ENCODE measurements around the gene SUPT7L. TPM values are rescaled to one million over a fixed set of nuclear protein-coding genes. Genes with fewer than 3 reads are reported as not detected.
"Not testable (repeated sequence)": the region's sequence is repeated elsewhere in the genome, so short reads cannot be mapped to it uniquely, and the experiment has no call there.

Gene SUPT7L
- total RNA-seq, 1 donor from 2014 or later, result 29.7 TPM

DNA sequence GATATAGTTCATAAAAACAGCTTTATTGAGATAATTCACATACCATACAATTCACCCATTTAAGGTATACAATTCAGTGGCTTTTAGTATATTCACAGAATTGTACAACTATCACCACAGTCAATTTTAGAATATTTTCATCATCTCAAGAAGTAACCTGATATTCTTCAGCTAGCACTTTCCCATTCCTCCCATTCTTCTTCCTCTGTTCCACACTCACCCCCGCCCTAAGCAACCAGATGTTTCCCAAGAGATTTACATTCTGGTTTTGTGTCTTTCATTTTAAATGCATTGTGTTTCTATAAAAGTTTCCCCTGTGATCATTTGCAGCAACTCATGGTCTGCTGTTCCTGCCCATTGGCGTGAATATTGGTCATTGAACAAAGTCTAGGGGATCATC is 29.1 kb downstream of the SUPT7L start:
- no peak overlapping the region for H3K4me3 ChIP-seq
- peaks cover 12% of the 10 kb centered on the region for H3K4me1 ChIP-seq
- intact Hi-C loops (cut with micrococcal nuclease), result no loop called here
- no peaks in the 10 kb centered on the region for H3K9me3 ChIP-seq (replicated peaks)
- H3K27ac ChIP-seq (replicated peaks), result no peak overlapping the region
- no peak for DNase-seq
- TF ChIP-seq, protein P1, sequence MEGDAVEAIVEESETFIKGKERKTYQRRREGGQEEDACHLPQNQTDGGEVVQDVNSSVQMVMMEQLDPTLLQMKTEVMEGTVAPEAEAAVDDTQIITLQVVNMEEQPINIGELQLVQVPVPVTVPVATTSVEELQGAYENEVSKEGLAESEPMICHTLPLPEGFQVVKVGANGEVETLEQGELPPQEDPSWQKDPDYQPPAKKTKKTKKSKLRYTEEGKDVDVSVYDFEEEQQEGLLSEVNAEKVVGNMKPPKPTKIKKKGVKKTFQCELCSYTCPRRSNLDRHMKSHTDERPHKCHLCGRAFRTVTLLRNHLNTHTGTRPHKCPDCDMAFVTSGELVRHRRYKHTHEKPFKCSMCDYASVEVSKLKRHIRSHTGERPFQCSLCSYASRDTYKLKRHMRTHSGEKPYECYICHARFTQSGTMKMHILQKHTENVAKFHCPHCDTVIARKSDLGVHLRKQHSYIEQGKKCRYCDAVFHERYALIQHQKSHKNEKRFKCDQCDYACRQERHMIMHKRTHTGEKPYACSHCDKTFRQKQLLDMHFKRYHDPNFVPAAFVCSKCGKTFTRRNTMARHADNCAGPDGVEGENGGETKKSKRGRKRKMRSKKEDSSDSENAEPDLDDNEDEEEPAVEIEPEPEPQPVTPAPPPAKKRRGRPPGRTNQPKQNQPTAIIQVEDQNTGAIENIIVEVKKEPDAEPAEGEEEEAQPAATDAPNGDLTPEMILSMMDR (IDR thresholded peaks at IDR 0.05; ENCODE audit: borderline replicate concordance), result no peak
- no peaks in the 10 kb centered on the region for H3K27me3 ChIP-seq (ENCODE audit: low read depth)
- peaks cover 87% of the 10 kb centered on the region for H3K36me3 ChIP-seq

DNA sequence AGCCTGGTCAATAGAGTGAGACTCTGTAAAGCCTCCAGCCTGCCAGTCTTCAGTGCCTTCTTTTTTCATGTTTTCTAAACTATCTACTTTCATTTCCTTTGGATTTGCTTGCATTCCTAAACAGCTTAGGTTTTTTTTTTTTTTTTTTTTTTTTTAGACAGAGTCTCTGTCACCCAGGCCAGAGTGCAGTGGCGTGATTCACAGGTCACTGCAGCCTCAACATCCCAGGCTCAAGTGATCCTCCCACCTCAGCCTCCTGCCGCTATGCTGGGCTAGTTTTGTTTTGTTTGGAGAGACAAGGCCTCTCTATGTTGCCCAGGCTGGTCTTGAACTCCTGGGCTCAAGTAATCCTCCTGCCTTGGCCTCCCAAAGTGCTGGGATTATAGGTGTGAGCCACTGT is 33.2 kb downstream of the SUPT7L start:
- H3K4me3 ChIP-seq, result peak overlapping the region; percentile 85
- peaks cover 47% of the 10 kb centered on the region for H3K36me3 ChIP-seq
- H3K9me3 ChIP-seq (replicated peaks), result not testable (repeated sequence)

DNA sequence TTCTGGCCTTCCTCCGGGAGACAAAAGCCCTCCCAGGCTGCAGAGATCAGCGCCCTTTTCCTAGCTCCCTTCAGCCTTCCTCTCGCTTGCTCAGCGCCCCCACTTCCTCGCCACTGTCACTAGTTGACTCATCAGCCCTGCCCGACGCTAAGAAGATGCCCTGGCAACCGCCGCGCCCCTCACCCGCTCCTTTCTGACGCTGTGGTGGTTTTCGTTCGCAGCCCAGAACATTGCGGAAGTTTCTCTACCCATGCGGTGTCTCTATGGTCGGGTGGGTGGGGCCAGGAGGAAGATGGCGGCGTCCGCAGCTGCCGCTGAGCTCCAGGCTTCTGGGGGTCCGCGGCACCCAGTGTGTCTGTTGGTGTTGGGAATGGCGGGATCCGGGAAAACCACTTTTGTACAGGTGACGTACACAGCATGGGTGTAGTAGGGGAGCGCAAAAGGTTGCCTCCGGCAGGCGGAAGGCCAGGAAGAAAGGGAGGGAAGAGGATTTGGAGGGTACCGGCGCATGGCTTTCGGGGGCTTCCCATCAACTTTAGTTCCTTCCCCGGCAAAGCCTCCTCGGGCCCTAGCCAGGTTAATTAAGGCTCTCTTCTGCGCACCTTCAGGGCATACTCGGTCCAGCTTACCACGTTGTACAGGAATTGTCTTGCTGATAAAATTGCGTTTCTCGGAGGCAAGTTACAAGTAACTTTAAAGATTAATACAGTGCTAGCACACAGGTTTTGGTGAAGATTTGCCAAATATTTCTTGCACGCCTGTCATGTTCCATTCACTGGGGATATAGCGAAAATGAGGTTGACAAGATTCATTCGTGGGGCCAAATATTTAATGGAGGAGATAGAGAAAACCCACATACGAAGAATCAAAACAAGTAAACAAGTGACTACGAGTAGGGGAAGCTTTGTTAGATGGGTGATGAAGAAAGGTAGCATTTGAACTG is 34.4 kb downstream of the SUPT7L start, which contains the start of the genes CCDC121 and GPN1:
CCDC121 (minus strand) TSS at position 246 of the 943 bp plus-strand sequence. CDS start 1,213 bp downstream, outside the sequence.
GPN1 (plus strand) TSS at position 284 of the 943 bp plus-strand sequence; CDS start at position 293, 9 bp downstream.
- intact Hi-C loops (cut with micrococcal nuclease), result no loop called here
- peak within 1 kb of the TSS; percentile 85 for H3K4me3 ChIP-seq
- H3K4me1 ChIP-seq, result peaks cover 44% of the 10 kb centered on the region
- peaks cover 40% of the 10 kb centered on the region for H3K36me3 ChIP-seq
- no peaks in the 10 kb centered on the region for H3K27me3 ChIP-seq (ENCODE audit: low read depth)
- no peaks in the 10 kb centered on the region for H3K9me3 ChIP-seq (replicated peaks)
- TF ChIP-seq, protein P1 (IDR thresholded peaks at IDR 0.05; ENCODE audit: borderline replicate concordance), result no peak
- DNase-seq, result peak; percentile 83
- peak within 1 kb of the TSS; percentile 82 for H3K27ac ChIP-seq (replicated peaks)

More for the DNA sequence above, 33.2 kb downstream of the SUPT7L start:
- DNase-seq; H3K27me3 ChIP-seq (ENCODE audit: low read depth); H3K27ac ChIP-seq (replicated peaks); intact Hi-C loops (cut with micrococcal nuclease): not testable (repeated sequence)
- peaks cover 44% of the 10 kb centered on the region for H3K4me1 ChIP-seq

DNA sequence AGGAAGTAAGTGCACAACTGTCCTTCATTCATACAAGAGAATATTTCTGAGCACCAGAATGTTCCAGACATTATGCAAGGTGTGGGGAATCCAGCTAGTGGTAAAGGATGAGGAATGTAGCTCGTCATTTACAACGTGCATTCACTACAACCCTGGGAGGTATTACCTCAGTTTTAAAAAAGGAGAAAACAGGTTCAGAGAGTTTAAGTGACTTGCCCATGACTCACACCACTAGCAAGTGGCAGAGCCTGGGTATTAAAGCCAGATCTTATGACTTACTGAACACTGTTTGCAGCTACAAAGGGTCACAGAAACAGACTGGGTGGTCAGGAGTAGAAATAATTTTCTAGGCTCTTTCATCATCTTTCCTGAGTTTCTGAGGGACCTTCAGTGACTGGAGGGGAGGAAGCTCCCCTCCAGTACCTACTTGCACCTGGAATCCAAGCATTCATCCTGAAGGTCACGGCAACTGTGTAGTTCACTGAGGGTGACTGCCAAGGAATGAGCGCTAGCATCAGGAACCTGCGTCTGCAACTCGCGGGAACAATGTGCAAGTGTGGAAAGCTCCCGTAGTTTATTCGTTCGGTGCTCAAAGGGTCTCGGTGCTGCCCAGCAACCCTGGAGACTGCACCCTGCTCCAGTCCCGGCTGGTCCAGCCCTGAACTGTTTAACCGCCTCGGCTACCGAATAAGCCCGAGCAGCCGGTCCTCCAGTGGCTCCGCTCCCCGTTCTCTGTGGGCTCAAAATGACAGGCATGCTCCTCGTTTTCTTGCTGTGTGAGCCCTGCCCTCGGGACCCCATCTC is 35.2 kb downstream of the SUPT7L start:
- H3K4me1 ChIP-seq, result peaks cover 44% of the 10 kb centered on the region
- DNase-seq, result no peak
- peak overlapping the region; percentile 82 for H3K27ac ChIP-seq (replicated peaks)
- no peaks in the 10 kb centered on the region for H3K27me3 ChIP-seq (ENCODE audit: low read depth)
- intact Hi-C loops (cut with micrococcal nuclease), result no loop called here
- TF ChIP-seq, protein P1 (IDR thresholded peaks at IDR 0.05; ENCODE audit: borderline replicate concordance), result no peak
- H3K9me3 ChIP-seq (replicated peaks), result no peaks in the 10 kb centered on the region
- peak overlapping the region; percentile 85 for H3K4me3 ChIP-seq
- peaks cover 40% of the 10 kb centered on the region for H3K36me3 ChIP-seq

DNA sequence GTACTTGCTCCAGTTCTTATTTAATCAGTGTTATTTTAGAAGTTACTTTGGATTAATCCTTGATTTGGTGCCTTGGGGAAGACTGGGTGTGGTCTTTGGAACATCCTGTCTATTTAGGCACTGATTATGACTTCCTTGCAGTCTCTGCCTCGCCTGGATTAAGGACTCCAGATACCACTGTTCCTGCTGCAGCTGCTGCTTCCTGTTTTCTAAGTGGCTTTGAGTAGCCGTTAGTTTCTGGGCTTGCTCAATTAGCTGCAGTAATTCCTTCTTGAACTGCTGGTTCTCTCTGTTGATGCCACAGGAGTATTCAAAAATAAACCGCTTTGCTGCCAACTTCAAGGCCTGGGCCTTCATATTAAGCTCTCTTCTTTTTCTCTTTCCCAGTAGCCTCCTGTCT is 36.5 kb downstream of the SUPT7L start:
- peak overlapping the region; percentile 82 for H3K27ac ChIP-seq (replicated peaks)
- peaks cover 40% of the 10 kb centered on the region for H3K36me3 ChIP-seq
- H3K27me3 ChIP-seq (ENCODE audit: low read depth); DNase-seq; intact Hi-C loops (cut with micrococcal nuclease); H3K9me3 ChIP-seq (replicated peaks); H3K4me3 ChIP-seq: not testable (repeated sequence)
- peaks cover 44% of the 10 kb centered on the region for H3K4me1 ChIP-seq

DNA sequence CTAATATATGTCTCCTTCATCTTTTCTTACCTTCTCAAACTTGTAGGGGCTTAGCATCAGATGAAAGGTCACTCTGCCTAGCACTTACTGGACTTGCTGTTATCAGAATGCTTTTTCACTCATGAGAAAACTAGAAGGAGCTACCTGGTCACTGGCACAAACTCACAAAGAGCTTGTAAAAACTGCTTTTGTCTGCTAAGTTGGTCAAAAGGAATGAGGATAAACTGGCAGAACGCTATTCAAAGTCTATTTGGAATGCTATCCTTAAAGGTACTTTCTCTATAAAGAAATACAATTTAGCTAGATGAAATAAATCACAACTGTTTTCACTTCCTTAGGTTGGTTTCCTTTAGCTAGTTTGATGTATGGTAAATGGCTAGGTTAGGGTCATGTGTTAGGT is 37.1 kb downstream of the SUPT7L start:
- DNase-seq; intact Hi-C loops (cut with micrococcal nuclease); H3K9me3 ChIP-seq (replicated peaks); H3K27me3 ChIP-seq (ENCODE audit: low read depth); H3K4me3 ChIP-seq: not testable (repeated sequence)
- Histone ChIP-seq H3K36me3 (peaks cover 40% of the 10 kb centered on the region), H3K4me1 (peaks cover 44% of the 10 kb centered on the region), H3K27ac (replicated peaks) (peak overlapping the region; percentile 82)

All from left ventricle myocardium inferior (tissue), 1 donor.